SK-N-SH treated with all-trans-retinoic acid at 6 μM for 48 hours (cell line): Measurements from ENCODE around the gene FAT1.

Experiments used
- ARNTL ChIP-seq: fragments of 450-650 bp; formaldehyde crosslinking; IDR thresholded peaks from 2 replicates; pipeline ENCODE4 v1.5.0; 2020; ENCODE audit warnings: low read depth, mild to moderate bottlenecking, moderate library complexity, borderline replicate concordance
- CREB5 ChIP-seq: fragments of 250-450 bp; sonication (Bioruptor Pico); IDR thresholded peaks from 2 replicates; pipeline ENCODE4 v1.5.1; 2020; ENCODE audit warnings: low read depth, mild to moderate bottlenecking, moderate library complexity
- OSR1 ChIP-seq: fragments of 250-450 bp; sonication (Bioruptor Pico); IDR thresholded peaks from 2 replicates; pipeline ENCODE4 v1.8.0; 2022; ENCODE audit warnings: moderate library complexity, mild to moderate bottlenecking, inconsistent platforms
- PATZ1 ChIP-seq: fragments of 250-450 bp; sonication (Bioruptor Pico); IDR thresholded peaks from 2 replicates; pipeline ENCODE4 v1.8.0; 2020; ENCODE audit warnings: mild to moderate bottlenecking, moderate library complexity, borderline replicate concordance
- RARB ChIP-seq: fragments of 250-450 bp; sonication (Bioruptor Pico); IDR thresholded peaks from 2 replicates; pipeline ENCODE4 v1.8.0; 2021; ENCODE audit warnings: mild to moderate bottlenecking, moderate library complexity
- SNAI2 ChIP-seq: fragments of 250-450 bp; sonication (Bioruptor Pico); IDR thresholded peaks from 2 replicates; pipeline ENCODE4 v1.5.0; 2020; ENCODE audit warnings: mild to moderate bottlenecking, moderate library complexity
- TOX ChIP-seq: fragments of 250-450 bp; sonication (Bioruptor Pico); IDR thresholded peaks from 2 replicates; pipeline ENCODE4 v1.8.0; 2021; ENCODE audit warnings: mild to moderate bottlenecking, moderate library complexity, borderline replicate concordance
- TSHZ2 ChIP-seq: fragments of 250-450 bp; sonication (Bioruptor Pico); IDR thresholded peaks from 2 replicates; pipeline ENCODE4 v1.5.0; 2020; ENCODE audit warnings: mild to moderate bottlenecking, moderate library complexity
- ZFP3 ChIP-seq: fragments of 250-450 bp; sonication (Bioruptor Pico); IDR thresholded peaks from 2 replicates; pipeline ENCODE4 v1.5.0; 2020; ENCODE audit warnings: mild to moderate bottlenecking, moderate library complexity
- ZFP30 ChIP-seq: fragments of 450-650 bp; formaldehyde crosslinking; IDR thresholded peaks from 2 replicates; pipeline ENCODE4 v1.5.0; 2022; ENCODE audit warnings: mild to moderate bottlenecking, moderate library complexity
- ZNF565 ChIP-seq: fragments of 450-650 bp; formaldehyde crosslinking; conservative IDR thresholded peaks from 2 replicates; pipeline ENCODE4 v1.5.0; 2020; ENCODE audit warnings: low read depth, mild to moderate bottlenecking, moderate library complexity
- ZNF8 ChIP-seq: fragments of 450-650 bp; formaldehyde crosslinking; IDR thresholded peaks from 2 replicates; pipeline ENCODE4 v1.5.0; 2020; ENCODE audit warnings: mild to moderate bottlenecking, moderate library complexity

GRCh38 chr4:186730621-186731020, 7.0 kb upstream of the FAT1 start:
- no peak for TF ChIP-seq ZFP3 (CRISPR knock-in tag)
- TF ChIP-seq ZFP30 (CRISPR knock-in tag), result no peak
- no peak for TF ChIP-seq PATZ1 (CRISPR knock-in tag)
- TF ChIP-seq CREB5, result no peak
- no peak for TF ChIP-seq RARB (CRISPR knock-in tag)
- TF ChIP-seq ARNTL, result no peak
- TF ChIP-seq TOX (CRISPR knock-in tag), result no peak
- no peak for TF ChIP-seq TSHZ2
- TF ChIP-seq ZNF8, result no peak
- TF ChIP-seq OSR1 (CRISPR knock-in tag), result no peak
- TF ChIP-seq ZNF565, result no peak
- TF ChIP-seq SNAI2 (CRISPR knock-in tag), result no peak
